Calu3 (cell line): ENCODE results near the gene FOXD4L1. TPM values are rescaled to one million over a fixed set of nuclear protein-coding genes. Genes with fewer than 3 reads are reported as not detected.
A peak's percentile ranks its signal among the peaks of the same experiment; 100 is the strongest.
"Not testable (repeated sequence)": the region's sequence is repeated elsewhere in the genome, so short reads cannot be mapped to it uniquely, and the experiment has no call there.

Source experiments
- BruUV-seq: library from RNA; stranded (reverse); fragments of 400-500 nt; replicated peaks from 2 replicates; lab custom pipeline; 2021; lab: Mats Ljungman, UMichigan
- CTCF ChIA-PET: fragments of 300-600 bp; sonication (Branson Sonifier 250); formaldehyde crosslinking; loops from one replicate; lab custom pipeline; 2022; ENCODE audit warnings: antibody characterized with exemption; lab: Charles Lee
- DNase-seq: peaks from one replicate; pipeline ENCODE4 v3.0.0; 2022
- H3K27ac Mint-ChIP-seq: one replicate; pipeline ENCODE4 v1.8.0; 2022; ENCODE audit warnings: mixed read lengths; ENCODE audit not compliant: unreplicated experiment
- H3K27me3 Mint-ChIP-seq: one replicate; pipeline ENCODE4 v1.8.0; 2022; ENCODE audit warnings: mixed read lengths; ENCODE audit not compliant: unreplicated experiment
- H3K36me3 Mint-ChIP-seq: one replicate; pipeline ENCODE4 v1.8.0; 2022; ENCODE audit warnings: mild to moderate bottlenecking, moderate library complexity, mixed read lengths; ENCODE audit not compliant: insufficient read depth, unreplicated experiment
- H3K4me1 Mint-ChIP-seq: one replicate; pipeline ENCODE4 v1.8.0; 2022; ENCODE audit warnings: mild to moderate bottlenecking, low read depth, mixed read lengths; ENCODE audit not compliant: unreplicated experiment
- H3K4me3 Mint-ChIP-seq: one replicate; pipeline ENCODE4 v1.8.0; 2022; ENCODE audit warnings: mild to moderate bottlenecking, low read depth, moderate library complexity, mixed read lengths; ENCODE audit not compliant: unreplicated experiment
- H3K9me3 Mint-ChIP-seq: one replicate; pipeline ENCODE4 v1.8.0; 2022; ENCODE audit warnings: low read depth, mixed read lengths; ENCODE audit not compliant: unreplicated experiment
- intact Hi-C: fragments of 100-400 bp; cut with micrococcal nuclease; formaldehyde crosslinking; loops from one replicate; pipeline ENCODE4 v1.10.0; 2022; ENCODE audit not compliant: unreplicated experiment
- total RNA-seq: library from RNA; stranded (reverse); gene quantifications from 2 replicates; pipeline ENCODE4 v1.2.3, GENCODE V29; 2022

Gene FOXD4L1
- total RNA-seq, 1 experiment from 2014 or later, result 0.92 TPM

DNA sequence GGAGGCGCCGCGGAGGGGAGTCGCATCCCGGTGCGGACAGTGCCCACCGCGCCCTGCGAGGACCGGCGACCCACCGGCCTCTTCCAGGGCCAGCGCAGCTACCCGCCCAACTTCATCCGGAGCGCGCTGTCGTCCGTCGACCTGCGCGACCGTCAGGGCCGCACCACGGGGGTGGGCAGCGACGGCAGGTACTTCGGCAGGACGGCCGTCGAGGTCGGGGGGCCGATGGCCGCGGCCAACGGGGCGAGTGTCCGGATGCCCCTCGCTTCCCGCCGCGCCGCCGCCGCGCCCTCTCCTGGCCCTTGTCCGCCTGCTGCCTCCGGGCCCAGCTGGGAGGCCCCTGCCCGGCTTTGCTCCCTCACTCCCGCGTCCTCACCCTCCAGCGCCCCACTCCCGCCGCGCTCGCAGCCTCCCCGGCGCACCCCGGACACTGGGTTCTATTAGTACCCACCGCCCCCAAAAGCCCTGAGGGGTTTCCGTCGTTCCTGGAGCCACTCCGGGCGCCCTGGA, 43.6 kb downstream of the FOXD4L1 start:
- H3K4me3 Mint-ChIP-seq, result peak overlapping the region; percentile 47
- H3K4me1 Mint-ChIP-seq, H3K36me3 Mint-ChIP-seq, H3K27ac Mint-ChIP-seq, DNase-seq, intact Hi-C loops, BruUV-seq, CTCF ChIA-PET, H3K9me3 Mint-ChIP-seq: not testable (repeated sequence)
- peaks cover 21% of the 10 kb centered on the region for H3K27me3 Mint-ChIP-seq

DNA sequence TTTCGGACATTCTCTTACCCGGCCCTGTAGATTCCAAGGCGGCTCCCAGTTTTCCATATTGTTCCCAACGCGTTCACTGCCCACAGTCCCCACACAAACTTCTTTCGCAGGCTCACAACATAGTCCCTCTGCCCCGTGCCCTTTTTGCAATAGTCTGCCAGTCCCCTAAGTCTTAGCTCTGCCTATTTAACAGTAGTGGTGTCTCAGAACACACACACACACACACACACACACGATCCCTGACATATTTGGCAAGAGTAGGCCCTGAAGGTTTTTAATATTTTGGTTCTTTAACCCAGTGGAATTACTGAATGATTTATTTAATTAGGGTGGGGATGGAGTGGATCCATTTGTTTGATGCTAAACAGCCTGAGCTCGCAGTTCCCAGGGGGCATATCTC, 44.1 kb downstream of the FOXD4L1 start:
- H3K36me3 Mint-ChIP-seq, H3K4me1 Mint-ChIP-seq, BruUV-seq, H3K27ac Mint-ChIP-seq, intact Hi-C loops, CTCF ChIA-PET, DNase-seq, H3K9me3 Mint-ChIP-seq: not testable (repeated sequence)
- Mint-ChIP-seq H3K4me3 (peak overlapping the region; percentile 47), H3K27me3 (peaks cover 21% of the 10 kb centered on the region)

Other genes starting within 250 kb of the FOXD4L1 start
- 12.2 and 14.5 TPM in 2 replicates for gene PAX8, start 219.7 kb upstream of the FOXD4L1 start, total RNA-seq
- 45.0 and 49.7 TPM in 2 replicates for gene ZNG1B, start 61.0 kb upstream of the FOXD4L1 start, total RNA-seq
- 25.6 and 29.6 TPM in 2 replicates for gene RABL2A, start 128.6 kb downstream of the FOXD4L1 start, total RNA-seq